ENCODE data around the gene SNX24.

DNA sequence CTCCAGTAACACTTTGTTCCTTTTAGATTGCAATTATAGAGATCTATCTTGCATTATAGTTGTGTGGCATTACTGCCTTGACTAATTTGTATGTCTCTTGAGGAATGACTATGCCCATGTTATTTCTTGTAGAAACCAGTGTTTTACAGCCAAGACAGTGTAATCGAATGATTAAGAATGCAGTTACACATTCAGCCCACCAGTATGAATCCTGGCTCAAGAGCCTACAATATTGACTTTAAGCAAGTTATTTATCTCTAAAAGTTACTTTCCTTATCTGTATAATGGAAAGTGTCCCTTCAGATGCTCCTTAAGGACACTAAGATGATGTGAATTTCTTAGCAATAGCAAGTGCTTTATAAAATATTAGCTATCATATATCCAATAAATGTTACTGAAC, 9.7 kb upstream of the SNX24 start:
- TF ChIP-seq, protein P1, sequence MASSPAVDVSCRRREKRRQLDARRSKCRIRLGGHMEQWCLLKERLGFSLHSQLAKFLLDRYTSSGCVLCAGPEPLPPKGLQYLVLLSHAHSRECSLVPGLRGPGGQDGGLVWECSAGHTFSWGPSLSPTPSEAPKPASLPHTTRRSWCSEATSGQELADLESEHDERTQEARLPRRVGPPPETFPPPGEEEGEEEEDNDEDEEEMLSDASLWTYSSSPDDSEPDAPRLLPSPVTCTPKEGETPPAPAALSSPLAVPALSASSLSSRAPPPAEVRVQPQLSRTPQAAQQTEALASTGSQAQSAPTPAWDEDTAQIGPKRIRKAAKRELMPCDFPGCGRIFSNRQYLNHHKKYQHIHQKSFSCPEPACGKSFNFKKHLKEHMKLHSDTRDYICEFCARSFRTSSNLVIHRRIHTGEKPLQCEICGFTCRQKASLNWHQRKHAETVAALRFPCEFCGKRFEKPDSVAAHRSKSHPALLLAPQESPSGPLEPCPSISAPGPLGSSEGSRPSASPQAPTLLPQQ (tag by site-specific recombination; IDR thresholded peaks at IDR 0.05): no peak
- TF ChIP-seq ZBTB7A (tag by site-specific recombination; IDR thresholded peaks at IDR 0.05; ENCODE audit: low read depth) (no peak), ZNF10 (tag by site-specific recombination; IDR thresholded peaks at IDR 0.05) (no peak)
- TF ChIP-seq, protein P2, sequence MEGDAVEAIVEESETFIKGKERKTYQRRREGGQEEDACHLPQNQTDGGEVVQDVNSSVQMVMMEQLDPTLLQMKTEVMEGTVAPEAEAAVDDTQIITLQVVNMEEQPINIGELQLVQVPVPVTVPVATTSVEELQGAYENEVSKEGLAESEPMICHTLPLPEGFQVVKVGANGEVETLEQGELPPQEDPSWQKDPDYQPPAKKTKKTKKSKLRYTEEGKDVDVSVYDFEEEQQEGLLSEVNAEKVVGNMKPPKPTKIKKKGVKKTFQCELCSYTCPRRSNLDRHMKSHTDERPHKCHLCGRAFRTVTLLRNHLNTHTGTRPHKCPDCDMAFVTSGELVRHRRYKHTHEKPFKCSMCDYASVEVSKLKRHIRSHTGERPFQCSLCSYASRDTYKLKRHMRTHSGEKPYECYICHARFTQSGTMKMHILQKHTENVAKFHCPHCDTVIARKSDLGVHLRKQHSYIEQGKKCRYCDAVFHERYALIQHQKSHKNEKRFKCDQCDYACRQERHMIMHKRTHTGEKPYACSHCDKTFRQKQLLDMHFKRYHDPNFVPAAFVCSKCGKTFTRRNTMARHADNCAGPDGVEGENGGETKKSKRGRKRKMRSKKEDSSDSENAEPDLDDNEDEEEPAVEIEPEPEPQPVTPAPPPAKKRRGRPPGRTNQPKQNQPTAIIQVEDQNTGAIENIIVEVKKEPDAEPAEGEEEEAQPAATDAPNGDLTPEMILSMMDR (tag by site-specific recombination; IDR thresholded peaks at IDR 0.05): no peak
- TF ChIP-seq, protein P3, sequence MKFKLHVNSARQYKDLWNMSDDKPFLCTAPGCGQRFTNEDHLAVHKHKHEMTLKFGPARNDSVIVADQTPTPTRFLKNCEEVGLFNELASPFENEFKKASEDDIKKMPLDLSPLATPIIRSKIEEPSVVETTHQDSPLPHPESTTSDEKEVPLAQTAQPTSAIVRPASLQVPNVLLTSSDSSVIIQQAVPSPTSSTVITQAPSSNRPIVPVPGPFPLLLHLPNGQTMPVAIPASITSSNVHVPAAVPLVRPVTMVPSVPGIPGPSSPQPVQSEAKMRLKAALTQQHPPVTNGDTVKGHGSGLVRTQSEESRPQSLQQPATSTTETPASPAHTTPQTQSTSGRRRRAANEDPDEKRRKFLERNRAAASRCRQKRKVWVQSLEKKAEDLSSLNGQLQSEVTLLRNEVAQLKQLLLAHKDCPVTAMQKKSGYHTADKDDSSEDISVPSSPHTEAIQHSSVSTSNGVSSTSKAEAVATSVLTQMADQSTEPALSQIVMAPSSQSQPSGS (tag by site-specific recombination; IDR thresholded peaks at IDR 0.05; ENCODE audit: low read depth): no peak

All from HEK293 (cell line).